ENCODE results near the gene CAPZB.

Gene CAPZB

DNA sequence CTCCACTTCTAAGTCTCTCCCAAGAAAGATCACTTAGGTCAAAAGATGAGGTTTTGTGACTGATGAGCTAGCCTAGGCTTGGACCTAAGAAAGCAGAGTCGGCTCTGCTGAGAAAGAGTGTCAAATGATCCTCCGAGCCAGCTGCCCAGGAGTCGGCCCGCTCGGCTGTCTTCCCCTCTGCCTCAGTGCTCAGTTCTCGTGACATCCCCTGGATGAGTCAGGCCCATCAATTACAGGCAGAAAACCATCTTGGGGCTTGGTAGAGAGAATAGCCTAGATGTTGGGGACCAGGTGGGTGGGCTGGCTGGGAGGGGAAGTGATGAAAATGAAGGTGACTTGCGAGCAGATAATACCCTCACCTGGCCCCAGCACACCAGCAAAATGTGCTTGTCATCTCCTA, 112.7 kb downstream of the CAPZB start:
- Histone ChIP-seq H3K36me3 (ENCODE audit: control insufficient read depth, low read depth, low read length) (peaks cover 22% of the 10 kb centered on the region), H3K4me1 (ENCODE audit: control insufficient read depth, low read depth, low read length) (no peaks in the 10 kb centered on the region)

DNA sequence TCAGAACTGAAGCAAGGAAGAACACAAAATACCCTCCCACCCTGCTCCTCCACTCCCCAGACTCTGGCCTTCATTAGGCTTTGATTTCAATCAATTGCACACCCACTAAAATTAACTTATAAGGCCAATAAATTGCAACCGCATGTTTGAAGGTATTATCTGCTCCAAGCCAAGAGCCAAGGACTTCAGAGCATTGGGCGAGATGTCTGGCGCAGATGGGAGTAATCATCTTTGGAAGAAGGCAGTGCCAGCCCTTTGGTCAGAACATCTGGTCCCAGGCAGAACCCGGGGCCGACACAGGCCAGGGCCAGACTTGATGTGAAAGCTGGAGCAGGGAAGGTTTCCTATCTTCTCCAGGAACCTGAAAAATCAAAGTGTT, 113.2 kb downstream of the CAPZB start:
- no peak overlapping the region for H3K4me3 ChIP-seq (ENCODE audit: low read length)
- no peak overlapping the region for H3K27ac ChIP-seq (ENCODE audit: low read length)
- peaks cover 17% of the 10 kb centered on the region for H3K36me3 ChIP-seq (ENCODE audit: control insufficient read depth, low read depth, low read length)
- no peaks in the 10 kb centered on the region for H3K9me3 ChIP-seq (ENCODE audit: control insufficient read depth, low read depth, low read length)
- no peak overlapping the region for H3K9ac ChIP-seq (ENCODE audit: low read length)
- H3K4me1 ChIP-seq (ENCODE audit: control insufficient read depth, low read depth, low read length) = no peaks in the 10 kb centered on the region
- H3K27me3 ChIP-seq (ENCODE audit: control insufficient read depth, insufficient read depth, low read length) = no peaks in the 10 kb centered on the region

More for the DNA sequence above, 112.7 kb downstream of the CAPZB start:
- no peak overlapping the region for H3K9ac ChIP-seq (ENCODE audit: low read length)
- no peak overlapping the region for H3K27ac ChIP-seq (ENCODE audit: low read length)
- H3K4me3 ChIP-seq (ENCODE audit: low read length) = no peak overlapping the region
- no peaks in the 10 kb centered on the region for H3K27me3 ChIP-seq (ENCODE audit: control insufficient read depth, insufficient read depth, low read length)
- H3K9me3 ChIP-seq (ENCODE audit: control insufficient read depth, low read depth, low read length) = no peaks in the 10 kb centered on the region

DNA sequence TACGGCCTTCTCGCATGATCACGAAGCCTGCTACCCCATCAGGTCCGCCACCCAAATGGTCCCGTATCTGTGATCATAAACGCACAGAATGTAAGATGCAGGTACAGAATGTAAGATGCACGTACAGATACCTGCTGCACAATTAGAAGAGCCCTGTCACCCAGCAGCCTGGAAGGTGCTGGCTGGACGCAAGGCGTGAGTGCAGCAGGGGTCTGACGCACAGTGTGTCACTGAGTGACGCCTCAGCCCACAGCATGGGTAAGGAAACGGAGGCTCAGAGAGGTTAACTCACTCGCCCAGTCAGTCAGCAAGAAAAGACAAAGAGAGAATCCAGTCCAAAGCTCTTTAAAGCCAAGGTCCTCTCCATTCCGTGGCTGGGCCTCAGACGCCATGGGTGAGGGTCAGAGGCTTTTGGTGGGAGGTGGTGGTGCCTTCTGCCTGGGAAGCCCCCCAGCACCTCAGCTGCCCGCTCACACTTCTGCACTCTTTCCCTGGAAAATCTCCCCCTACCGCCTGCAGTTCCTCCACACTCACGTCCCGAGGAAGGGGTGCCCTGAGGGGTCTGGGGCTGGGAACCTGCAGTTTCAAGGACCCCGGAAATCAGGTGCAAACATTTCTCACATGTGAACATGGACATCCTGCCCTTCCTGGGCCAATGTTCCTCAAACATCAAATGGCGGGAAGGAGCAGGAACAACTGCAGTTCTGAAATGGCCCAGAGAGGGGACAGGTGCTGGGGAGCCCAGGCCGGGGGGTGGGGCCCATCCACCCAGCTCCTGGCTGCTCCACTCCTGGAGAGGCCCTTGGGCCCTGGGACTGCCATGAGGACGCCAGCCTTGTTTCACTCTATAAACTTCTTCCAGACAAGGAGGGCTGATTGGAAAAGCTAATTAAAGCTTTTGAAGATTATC, 113.9 kb downstream of the CAPZB start:
- no peak overlapping the region for H3K27ac ChIP-seq (ENCODE audit: low read length)
- H3K9me3 ChIP-seq (ENCODE audit: control insufficient read depth, low read depth, low read length) = no peaks in the 10 kb centered on the region
- H3K27me3 ChIP-seq (ENCODE audit: control insufficient read depth, insufficient read depth, low read length) = no peaks in the 10 kb centered on the region
- no peak overlapping the region for H3K9ac ChIP-seq (ENCODE audit: low read length)
- no peak overlapping the region for H3K4me3 ChIP-seq (ENCODE audit: low read length)
- H3K36me3 ChIP-seq (ENCODE audit: control insufficient read depth, low read depth, low read length) = peaks cover 11% of the 10 kb centered on the region
- no peaks in the 10 kb centered on the region for H3K4me1 ChIP-seq (ENCODE audit: control insufficient read depth, low read depth, low read length)

GRCh38 chr1:19370453-19371170, 114.7 kb downstream of the CAPZB start:
- no peaks in the 10 kb centered on the region for H3K9me3 ChIP-seq (ENCODE audit: control insufficient read depth, low read depth, low read length)
- no peaks in the 10 kb centered on the region for H3K27me3 ChIP-seq (ENCODE audit: control insufficient read depth, insufficient read depth, low read length)
- no peak overlapping the region for H3K4me3 ChIP-seq (ENCODE audit: low read length)
- no peaks in the 10 kb centered on the region for H3K4me1 ChIP-seq (ENCODE audit: control insufficient read depth, low read depth, low read length)
- no peak overlapping the region for H3K27ac ChIP-seq (ENCODE audit: low read length)
- H3K9ac ChIP-seq (ENCODE audit: low read length) = no peak overlapping the region
- H3K36me3 ChIP-seq (ENCODE audit: control insufficient read depth, low read depth, low read length) = peaks cover 2% of the 10 kb centered on the region

DNA sequence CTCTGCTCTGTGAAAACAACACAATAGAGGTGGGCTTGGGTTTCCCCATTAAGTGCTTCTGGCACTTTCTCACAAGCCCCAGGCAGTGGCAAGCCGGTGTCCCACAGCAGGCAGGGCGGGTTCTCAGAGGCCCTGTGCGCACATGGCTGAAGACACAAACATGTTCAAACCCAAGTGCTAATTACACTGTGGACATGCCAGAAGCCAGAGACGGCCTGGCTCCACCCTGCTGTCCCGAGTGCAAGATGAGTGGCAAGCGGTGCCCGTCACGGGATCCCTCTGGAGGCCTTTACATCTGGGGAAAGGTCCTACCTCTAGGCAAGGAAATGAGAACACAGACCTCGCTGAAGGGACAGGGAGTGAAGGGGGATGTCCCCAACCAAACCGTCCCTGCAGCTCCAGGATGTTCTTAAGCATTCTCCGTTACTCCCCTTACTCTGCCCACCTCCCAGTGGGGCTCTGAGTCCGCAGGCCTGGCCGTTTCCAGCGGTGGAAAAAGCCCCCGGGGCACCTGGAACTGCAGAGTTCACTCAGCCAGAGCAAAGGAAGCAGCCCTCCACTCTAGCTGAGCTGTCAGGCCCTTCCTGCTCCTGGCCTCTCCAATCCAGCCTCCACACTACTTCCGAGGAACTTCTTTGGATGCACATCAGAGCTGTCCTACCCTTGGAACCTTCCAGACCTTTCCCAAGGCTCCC, 115.8 kb downstream of the CAPZB start:
- no peak overlapping the region for H3K4me3 ChIP-seq (ENCODE audit: low read length)
- no peaks in the 10 kb centered on the region for H3K4me1 ChIP-seq (ENCODE audit: control insufficient read depth, low read depth, low read length)
- H3K9ac ChIP-seq (ENCODE audit: low read length) = no peak overlapping the region
- H3K27me3 ChIP-seq (ENCODE audit: control insufficient read depth, insufficient read depth, low read length) = no peaks in the 10 kb centered on the region
- H3K9me3 ChIP-seq (ENCODE audit: control insufficient read depth, low read depth, low read length) = no peaks in the 10 kb centered on the region
- H3K36me3 ChIP-seq (ENCODE audit: control insufficient read depth, low read depth, low read length) = no peaks in the 10 kb centered on the region
- no peak overlapping the region for H3K27ac ChIP-seq (ENCODE audit: low read length)

GRCh38 chr1:19368964-19369363, 116.4 kb downstream of the CAPZB start:
- Histone ChIP-seq H3K4me1 (ENCODE audit: control insufficient read depth, low read depth, low read length) (no peaks in the 10 kb centered on the region), H3K36me3 (ENCODE audit: control insufficient read depth, low read depth, low read length) (no peaks in the 10 kb centered on the region), H3K9ac (ENCODE audit: low read length) (no peak overlapping the region), H3K27ac (ENCODE audit: low read length) (no peak overlapping the region), H3K27me3 (ENCODE audit: control insufficient read depth, insufficient read depth, low read length) (no peaks in the 10 kb centered on the region), H3K4me3 (ENCODE audit: low read length) (no peak overlapping the region), H3K9me3 (ENCODE audit: control insufficient read depth, low read depth, low read length) (no peaks in the 10 kb centered on the region)

DNA sequence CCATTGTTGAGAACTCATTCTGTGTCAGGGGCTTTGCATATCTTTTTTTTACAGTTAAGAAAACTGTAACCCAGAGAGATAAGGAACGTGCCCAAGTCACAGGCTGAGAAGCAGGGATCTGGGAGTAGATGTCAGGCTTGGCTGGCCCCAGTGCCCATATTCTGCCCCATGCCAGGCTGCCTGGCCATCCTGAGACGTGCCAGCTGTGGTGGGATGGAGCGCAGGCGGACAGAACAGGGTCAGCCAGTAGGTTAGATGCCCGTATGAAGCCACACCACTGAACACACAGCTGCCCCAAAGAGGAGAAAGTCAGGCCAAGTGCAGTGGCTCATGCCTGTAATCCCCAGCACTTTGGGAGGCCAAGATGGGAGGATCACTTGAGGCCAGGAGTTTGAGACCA, 117.3 kb downstream of the CAPZB start:
- H3K4me3 ChIP-seq (ENCODE audit: low read length) = no peak overlapping the region
- no peaks in the 10 kb centered on the region for H3K4me1 ChIP-seq (ENCODE audit: control insufficient read depth, low read depth, low read length)
- no peak overlapping the region for H3K27ac ChIP-seq (ENCODE audit: low read length)
- H3K27me3 ChIP-seq (ENCODE audit: control insufficient read depth, insufficient read depth, low read length) = no peaks in the 10 kb centered on the region
- H3K9ac ChIP-seq (ENCODE audit: low read length) = no peak overlapping the region
- H3K36me3 ChIP-seq (ENCODE audit: control insufficient read depth, low read depth, low read length) = no peaks in the 10 kb centered on the region
- no peaks in the 10 kb centered on the region for H3K9me3 ChIP-seq (ENCODE audit: control insufficient read depth, low read depth, low read length)

GRCh38 chr1:19367584-19368041, 117.7 kb downstream of the CAPZB start:
- no peaks in the 10 kb centered on the region for H3K9me3 ChIP-seq (ENCODE audit: control insufficient read depth, low read depth, low read length)
- no peaks in the 10 kb centered on the region for H3K36me3 ChIP-seq (ENCODE audit: control insufficient read depth, low read depth, low read length)
- no peaks in the 10 kb centered on the region for H3K27me3 ChIP-seq (ENCODE audit: control insufficient read depth, insufficient read depth, low read length)
- H3K9ac ChIP-seq (ENCODE audit: low read length) = no peak overlapping the region
- H3K27ac ChIP-seq (ENCODE audit: low read length) = no peak overlapping the region
- H3K4me1 ChIP-seq (ENCODE audit: control insufficient read depth, low read depth, low read length) = no peaks in the 10 kb centered on the region
- H3K4me3 ChIP-seq (ENCODE audit: low read length) = no peak overlapping the region

- H3K36me3 ChIP-seq (ENCODE audit: control insufficient read depth, low read depth, low read length) = no peaks in the 10 kb centered on the region
- H3K27ac ChIP-seq (ENCODE audit: low read length) = no peak overlapping the region
- H3K9me3 ChIP-seq (ENCODE audit: control insufficient read depth, low read depth, low read length) = no peaks in the 10 kb centered on the region
- H3K27me3 ChIP-seq (ENCODE audit: control insufficient read depth, insufficient read depth, low read length) = no peaks in the 10 kb centered on the region
- H3K9ac ChIP-seq (ENCODE audit: low read length) = no peak overlapping the region
- no peak overlapping the region for H3K4me3 ChIP-seq (ENCODE audit: low read length)
- no peaks in the 10 kb centered on the region for H3K4me1 ChIP-seq (ENCODE audit: control insufficient read depth, low read depth, low read length)
These were observed 118.5 kb downstream of the CAPZB start for GRCh38 chr1:19366599-19367536.

- Histone ChIP-seq H3K27ac (ENCODE audit: low read length) (no peak overlapping the region), H3K4me1 (ENCODE audit: control insufficient read depth, low read depth, low read length) (no peaks in the 10 kb centered on the region), H3K9ac (ENCODE audit: low read length) (no peak overlapping the region), H3K4me3 (ENCODE audit: low read length) (no peak overlapping the region), H3K27me3 (ENCODE audit: control insufficient read depth, insufficient read depth, low read length) (no peaks in the 10 kb centered on the region), H3K9me3 (ENCODE audit: control insufficient read depth, low read depth, low read length) (no peaks in the 10 kb centered on the region), H3K36me3 (ENCODE audit: control insufficient read depth, low read depth, low read length) (no peaks in the 10 kb centered on the region)
These were observed 119.6 kb downstream of the CAPZB start for GRCh38 chr1:19365721-19366120.

Data from iPS-18a (cell line).